Hematopoietic multipotent progenitor cell treated with erythropoietin and hydrocortisone succinate and interleukin-3 and kit ligand, for 6 days (in vitro differentiated cells): ENCODE data around the gene SDC1.

ENCODE experiments used
- DNase-seq: peaks from one replicate; pipeline ENCODE4 v3.0.0-alpha.2; 2015

The SDC1 gene

GRCh38 chr2:20182241-20182931 lies 42.5 kb downstream of the SDC1 start:
- no peak for DNase-seq

DNA sequence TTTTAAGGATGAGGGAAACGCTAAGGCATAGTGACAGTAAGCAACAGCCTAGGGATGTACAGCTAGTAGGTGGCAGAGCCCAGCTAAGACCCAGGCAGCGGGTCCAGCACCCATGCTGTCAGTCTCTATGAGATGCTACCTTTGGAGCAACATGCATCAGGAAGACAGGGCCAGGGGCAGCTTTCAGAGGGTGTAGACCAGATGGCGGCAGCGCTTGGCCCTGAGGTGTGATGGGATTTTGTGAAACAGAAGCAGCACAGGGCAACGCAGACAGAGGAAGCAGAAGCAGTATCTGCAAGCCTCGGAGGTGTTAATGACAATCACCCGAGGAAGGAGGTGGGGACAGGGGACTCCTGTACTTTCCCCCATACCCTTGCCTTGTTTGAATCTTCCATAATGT lies 43.2 kb downstream of the SDC1 start:
- DNase-seq: no peak

- DNase-seq: no peak
Measured at GRCh38 chr2:20180676-20181648, 44.0 kb downstream of the SDC1 start.

DNA sequence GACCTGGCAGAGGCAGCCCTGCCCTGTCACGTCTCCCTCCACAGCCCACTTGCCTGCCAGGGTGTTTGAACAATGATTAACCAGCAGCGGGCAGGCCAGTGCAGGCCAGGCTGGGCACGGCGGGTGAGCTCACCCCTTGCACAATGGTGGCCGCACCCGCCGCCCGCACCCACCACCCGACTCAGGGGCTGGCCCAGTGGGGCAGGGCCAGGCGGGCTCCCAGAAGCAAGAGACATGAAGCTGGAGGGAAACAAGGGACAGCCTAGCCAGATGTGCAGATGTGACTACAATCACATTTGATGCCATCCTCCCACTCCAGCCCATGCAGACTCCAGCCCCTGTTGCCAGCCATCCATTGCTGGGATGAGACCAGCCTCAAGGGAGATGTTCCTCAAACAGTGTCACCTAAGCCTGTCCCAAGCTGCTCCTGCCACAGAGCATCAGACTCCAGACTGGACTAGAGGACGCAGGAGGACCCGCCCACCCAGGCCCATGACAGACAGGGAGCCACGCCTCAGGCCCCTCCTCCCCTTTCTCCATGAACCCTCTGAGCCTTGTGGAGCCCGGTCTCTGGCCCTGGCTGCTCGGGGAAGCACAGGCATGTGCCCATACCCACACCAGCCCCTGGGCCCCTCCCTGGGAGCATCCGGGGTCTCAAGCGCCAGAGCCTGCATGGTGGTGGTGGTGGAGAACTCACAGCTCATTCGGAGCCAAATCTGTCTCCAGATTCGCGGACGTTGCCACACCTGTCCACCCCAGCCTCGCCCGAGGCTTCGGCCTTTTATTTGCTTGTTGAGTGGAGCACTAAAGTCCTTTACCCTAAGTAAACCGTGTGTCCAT lies 45.0 kb downstream of the SDC1 start:
- DNase-seq: no peak

DNA sequence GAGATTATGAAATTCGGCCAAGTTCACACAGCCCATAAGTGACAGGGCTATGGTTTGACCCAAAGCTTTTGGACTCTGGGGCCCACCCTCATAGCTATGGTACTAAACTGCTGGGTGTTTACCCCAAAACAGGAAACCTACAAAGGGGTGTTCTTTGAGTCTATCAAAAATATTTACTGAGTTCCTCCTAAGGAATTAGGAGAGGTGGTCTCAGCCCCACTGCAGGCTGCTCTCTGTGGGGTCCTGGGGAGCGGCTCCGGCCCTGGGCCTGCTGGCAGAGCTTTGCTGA lies 45.5 kb downstream of the SDC1 start:
- no peak for DNase-seq

GRCh38 chr2:20178666-20179465 lies 46.1 kb downstream of the SDC1 start:
- no peak for DNase-seq

DNA sequence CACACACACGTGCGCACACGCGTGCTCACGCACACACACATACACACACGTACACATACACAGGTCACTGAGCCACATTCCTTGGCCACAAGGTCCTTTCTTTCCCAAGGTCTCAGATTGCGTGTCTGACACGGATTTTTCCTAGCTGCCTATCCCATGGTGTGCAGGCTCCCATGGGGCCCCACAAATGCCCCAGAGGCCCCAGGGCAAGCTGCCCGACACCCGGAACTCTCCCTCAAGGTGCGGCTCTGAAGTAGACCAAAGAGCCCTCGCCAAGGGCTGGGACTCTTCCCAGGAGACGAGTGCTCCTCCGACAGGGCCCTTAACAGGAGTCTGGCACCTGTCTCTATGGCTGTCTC lies 46.7 kb downstream of the SDC1 start:
- DNase-seq: no peak

DNA sequence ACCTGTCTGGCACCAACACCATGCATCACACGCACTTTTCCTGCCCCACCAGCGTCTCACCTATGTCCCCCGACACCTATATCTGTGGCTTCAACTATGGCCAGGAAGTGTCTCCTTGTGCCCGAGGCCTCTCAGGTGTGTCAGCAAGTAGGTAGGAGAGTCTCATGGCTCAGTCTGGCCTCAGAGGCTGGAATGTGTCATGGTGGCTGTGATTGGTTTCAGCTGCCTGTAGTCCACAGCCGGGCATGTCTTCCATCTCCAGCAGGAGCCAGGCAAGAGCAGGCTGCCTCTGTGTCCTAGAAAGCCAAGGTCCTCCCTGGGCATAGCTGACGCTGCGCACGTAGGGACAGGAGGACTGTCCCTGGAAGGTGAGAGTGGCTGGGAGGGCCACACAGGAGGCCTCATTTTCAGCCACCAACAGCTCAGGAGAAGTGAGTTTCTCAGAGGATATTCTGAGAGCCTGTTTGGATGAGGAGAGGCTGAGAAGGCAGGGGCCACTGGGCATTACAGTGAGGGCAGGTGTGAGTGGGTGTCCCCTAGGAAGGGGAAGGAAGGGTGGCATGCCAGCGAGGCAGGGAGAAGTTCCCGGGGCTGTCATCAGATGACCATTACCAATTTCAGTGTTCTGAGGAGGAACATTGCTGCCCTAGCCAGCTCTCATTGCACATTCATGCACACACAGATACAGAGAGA lies 47.2 kb downstream of the SDC1 start:
- DNase-seq: no peak

- DNase-seq: no peak
Measured at GRCh38 chr2:20176760-20177159, 48.2 kb downstream of the SDC1 start.

DNA sequence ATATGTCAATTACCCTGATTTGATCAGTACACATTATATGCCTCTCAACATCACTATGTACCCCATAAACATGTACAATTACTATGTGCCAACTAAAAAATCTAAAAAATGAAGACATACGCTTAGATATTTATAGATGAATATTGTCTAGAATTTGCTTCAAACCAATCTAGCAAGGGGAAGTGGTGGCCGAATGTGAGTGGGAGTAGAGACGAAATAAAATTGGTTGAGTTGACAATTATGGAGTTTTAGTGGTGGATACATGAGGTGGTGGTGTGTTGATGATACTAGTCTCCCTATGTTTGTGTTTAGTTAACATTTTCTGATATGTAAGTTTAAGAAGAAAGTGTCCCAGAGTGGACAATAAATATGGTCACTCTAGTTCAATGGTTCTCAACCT lies 49.0 kb downstream of the SDC1 start:
- DNase-seq: no peak

DNA sequence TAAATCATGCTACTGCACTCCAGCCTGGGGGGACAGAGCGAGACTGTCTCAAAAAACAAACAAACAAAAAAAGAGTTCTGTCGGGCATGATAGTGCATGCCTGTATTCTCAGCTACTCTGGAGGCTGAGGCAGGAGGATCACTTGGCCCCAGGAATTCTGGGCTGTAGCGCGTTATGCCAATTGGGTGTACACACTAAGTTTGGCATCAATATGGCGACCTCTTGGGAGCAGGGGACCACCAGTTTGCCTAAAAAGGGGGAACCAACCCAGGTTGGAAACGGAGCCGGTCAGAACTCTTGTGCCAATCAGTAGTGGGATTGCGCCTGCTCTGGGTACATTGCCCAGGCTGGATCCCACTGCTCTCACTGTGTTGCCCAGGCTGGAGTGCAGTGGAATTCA lies 49.7 kb downstream of the SDC1 start:
- no peak for DNase-seq

GRCh38 chr2:20174410-20174809 lies 50.5 kb downstream of the SDC1 start:
- DNase-seq: no peak

DNA sequence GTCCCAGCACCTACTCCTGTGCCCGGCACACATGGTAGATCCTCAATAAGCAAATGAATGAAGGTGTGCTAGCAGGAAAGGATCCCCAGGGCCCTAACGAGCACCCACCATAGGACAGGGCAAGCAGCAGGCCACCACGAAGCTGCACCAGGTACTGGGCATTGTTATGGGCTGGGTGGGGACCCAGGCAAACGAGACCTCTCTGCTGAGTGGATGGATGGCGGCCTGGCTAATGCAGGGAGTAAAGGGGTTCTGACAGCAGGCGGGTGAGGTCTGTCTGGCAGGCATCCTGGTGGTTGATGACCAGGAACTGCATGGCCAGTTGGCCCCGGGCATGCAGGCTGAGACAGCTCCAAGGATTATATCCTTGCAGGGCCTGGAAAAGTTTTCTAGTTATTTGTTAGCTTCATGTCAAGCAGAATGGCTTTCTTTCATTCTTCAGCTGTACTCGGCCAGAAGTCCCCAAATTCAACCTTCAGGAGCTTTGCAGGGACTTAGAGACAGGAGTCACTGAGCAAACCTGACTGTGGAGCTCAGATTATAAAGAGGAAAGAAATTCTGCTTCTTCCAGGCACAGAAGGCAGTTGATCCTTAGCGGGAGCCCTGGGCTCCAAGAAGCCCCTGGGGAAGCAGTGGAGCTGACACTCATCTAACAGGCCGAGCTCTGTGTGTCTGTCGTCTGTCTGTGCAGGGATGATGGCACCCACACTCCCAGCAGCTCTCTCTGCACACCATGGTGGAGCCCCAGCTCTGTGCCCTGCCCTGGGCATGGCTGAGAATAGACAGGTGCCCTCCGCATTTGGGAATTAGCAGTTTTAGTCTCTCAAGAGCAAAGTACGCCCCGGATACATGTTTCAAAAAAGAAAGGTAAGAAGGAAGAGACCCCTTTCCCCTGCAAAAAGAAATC lies 51.2 kb downstream of the SDC1 start:
- DNase-seq: no peak

DNA sequence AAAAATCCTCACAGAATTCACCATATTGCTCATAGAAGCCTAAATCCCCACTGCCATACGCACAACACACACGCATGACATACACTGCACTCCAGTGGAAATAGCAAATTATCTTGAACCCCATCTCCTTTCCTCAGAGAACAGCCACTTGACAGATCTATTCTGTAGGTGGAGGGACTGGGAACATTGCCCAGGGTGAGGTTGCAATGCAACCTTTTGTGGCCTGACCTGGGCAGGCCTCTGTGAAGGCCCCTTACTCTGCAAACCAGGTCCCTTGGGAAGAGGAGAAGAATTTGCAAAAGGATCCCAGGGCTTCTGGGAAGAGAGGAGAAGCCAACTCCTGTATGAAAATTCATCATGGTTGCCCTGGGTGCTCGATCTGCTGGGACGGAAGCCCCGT lies 51.9 kb downstream of the SDC1 start:
- DNase-seq: no peak

DNA sequence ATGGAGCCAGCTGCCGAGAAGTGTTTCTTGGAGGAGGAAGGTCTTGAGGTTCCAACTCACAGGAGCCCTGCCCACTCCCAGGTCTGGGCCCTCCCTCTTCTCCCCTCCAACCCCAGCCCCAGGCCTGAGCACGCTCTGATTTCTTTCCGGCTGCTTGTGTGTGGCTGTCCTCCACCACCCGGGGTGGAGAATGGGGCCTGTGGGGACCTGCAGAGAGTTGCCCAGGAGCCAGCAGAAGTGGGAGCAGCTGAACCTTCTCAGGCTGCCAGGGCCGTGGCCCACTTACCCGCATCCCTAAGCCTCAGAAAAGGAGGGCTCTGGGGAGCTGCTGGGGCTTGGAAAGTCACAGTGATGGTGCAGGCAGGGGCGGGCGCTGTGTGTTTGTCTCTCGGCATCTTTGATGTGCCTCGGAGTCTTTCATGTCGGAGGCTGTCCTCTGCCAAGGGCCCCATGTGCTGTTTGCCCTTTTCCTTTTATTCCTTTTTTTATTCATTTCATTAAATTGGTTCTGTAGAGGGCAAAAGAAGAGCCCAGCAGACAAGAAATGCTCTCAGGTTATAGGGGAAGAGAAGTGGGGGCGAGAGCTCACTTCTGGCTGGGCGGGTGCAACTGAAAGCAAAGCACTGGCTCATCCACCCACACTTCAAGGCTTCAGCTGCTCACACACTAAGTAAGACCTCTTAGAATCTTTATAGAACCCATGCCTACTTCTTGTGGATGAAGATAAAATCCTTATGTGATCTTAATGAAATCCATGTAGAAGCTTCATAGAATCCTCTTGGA lies 52.5 kb downstream of the SDC1 start:
- DNase-seq: no peak

DNA sequence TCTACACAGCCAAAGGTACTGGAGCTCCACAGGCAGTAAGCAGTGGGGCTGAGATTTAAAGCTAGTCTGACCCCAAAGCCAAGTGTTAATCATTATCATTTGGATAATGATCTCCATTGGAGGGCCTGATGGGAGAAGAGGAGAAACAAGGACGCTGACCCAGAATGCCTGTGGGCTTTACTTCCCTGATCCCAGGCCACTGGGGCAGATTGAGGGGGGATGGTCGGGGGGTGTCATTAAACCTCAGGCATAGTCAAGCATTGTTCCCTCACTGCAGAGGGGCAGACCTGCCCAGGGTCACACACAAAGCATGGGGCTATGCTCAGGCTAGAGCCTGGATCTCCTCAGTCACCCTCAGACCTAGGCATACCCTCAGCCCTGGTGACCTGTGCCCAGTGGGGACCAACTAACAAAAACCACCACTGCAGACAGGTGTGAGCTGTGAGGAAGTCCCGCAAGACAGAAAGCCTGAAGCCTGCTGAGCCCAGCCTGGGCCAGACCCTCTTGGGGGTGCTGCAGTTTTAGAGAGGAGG lies 53.4 kb downstream of the SDC1 start:
- no peak for DNase-seq

- DNase-seq: no peak
Measured at GRCh38 chr2:20170704-20171250, 54.2 kb downstream of the SDC1 start.

DNA sequence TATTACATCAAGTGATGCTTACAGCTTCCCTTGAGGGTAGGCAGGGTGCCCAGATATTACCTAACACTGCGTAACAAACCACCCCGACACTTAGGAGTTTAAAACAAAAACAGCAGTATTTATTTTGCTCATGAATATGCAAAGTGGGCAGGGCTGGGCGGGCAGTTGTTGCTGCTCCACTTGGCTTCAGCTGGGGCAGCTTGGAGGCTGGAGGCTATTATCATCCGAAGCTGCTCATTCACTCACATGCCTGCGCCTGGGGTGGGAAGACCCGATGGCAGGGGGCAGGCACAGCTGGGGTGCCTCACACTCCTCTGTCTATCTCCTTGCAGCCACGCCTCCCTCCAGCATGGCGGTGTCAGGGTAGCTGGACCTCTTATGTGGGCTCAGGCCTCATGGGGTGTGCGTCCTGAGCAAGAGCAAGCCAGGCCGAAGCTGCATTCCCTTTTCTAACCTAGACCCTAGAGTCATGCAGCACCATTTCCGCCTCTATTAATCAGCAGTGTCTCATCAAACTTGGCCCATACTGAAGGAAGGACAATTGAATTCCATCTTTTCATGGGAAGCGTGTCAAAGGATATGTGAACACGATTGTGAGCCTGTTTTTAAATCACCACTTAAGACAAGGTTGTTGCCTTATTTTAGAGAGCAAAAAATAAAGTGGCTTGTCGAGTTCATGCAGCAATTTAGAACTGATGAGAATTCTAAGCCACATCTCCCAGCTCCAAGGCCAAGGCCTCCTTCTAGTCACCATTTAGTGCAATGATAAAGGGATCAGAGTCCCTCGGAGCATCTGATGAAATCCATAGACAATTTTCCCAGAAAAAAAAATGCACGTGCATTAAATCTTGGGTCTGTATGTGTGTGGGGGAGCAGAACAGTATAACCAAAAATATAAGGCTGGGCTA lies 54.9 kb downstream of the SDC1 start:
- no peak for DNase-seq
